H9 (cell line): ENCODE measurements around the gene CPM. TPM values are rescaled to one million over a fixed set of nuclear protein-coding genes. Genes with fewer than 3 reads are reported as not detected.

Experiments
- DNase-seq: peaks from one replicate; pipeline ENCODE4 v3.0.0-alpha.2; 2017
- H2AFZ ChIP-seq: one replicate; pipeline ENCODE4 v1.6.1; 2013; ENCODE audit warnings: mild to moderate bottlenecking, low read length, control low read depth, moderate library complexity
- H2AK5ac ChIP-seq: 2 replicates; pipeline ENCODE4 v1.6.1; 2013; ENCODE audit warnings: low read length, control low read depth, mixed read lengths; ENCODE audit not compliant: insufficient read length
- H2BK120ac ChIP-seq: one replicate; pipeline ENCODE4 v1.6.1; 2013; ENCODE audit warnings: low read depth, mild to moderate bottlenecking, low read length, control low read depth, inconsistent platforms; ENCODE audit not compliant: poor library complexity, severe bottlenecking
- H2BK12ac ChIP-seq: 2 replicates; pipeline ENCODE4 v1.6.1; 2013; ENCODE audit warnings: low read length, control low read depth, mixed read lengths, low read depth; ENCODE audit not compliant: insufficient read length
- H2BK15ac ChIP-seq: 2 replicates; pipeline ENCODE4 v1.6.1; 2013; ENCODE audit warnings: low read depth, low read length, control low read depth
- H2BK20ac ChIP-seq: one replicate; pipeline ENCODE4 v1.6.1; 2013; ENCODE audit warnings: low read depth, mild to moderate bottlenecking, low read length, control low read depth, inconsistent platforms; ENCODE audit not compliant: poor library complexity, severe bottlenecking
- H2BK5ac ChIP-seq: 2 replicates; pipeline ENCODE4 v1.6.1; 2013; ENCODE audit warnings: low read length, control low read depth, mixed read lengths; ENCODE audit not compliant: insufficient read length
- H3K14ac ChIP-seq: 2 replicates; pipeline ENCODE4 v1.6.1; 2013; ENCODE audit warnings: low read length, control low read depth; ENCODE audit not compliant: insufficient read depth
- H3K18ac ChIP-seq: 2 replicates; pipeline ENCODE4 v1.6.1; 2013; ENCODE audit warnings: low read depth, mild to moderate bottlenecking, mixed read lengths, low read length, control low read depth; ENCODE audit not compliant: insufficient read length
- H3K23ac ChIP-seq: 2 replicates; pipeline ENCODE4 v1.6.1; 2013; ENCODE audit warnings: low read length, control low read depth, mixed read lengths, low read depth; ENCODE audit not compliant: insufficient read length
- H3K23me2 ChIP-seq: 2 replicates; pipeline ENCODE4 v1.6.1; 2013; ENCODE audit warnings: low read depth, mild to moderate bottlenecking, mixed read lengths, low read length, control low read depth; ENCODE audit not compliant: insufficient read length, poor library complexity, severe bottlenecking
- H3K27ac ChIP-seq: 2 replicates; pipeline ENCODE4 v1.5.1; 2013; ENCODE audit warnings: low read length, control low read depth, mixed read lengths, low read depth; ENCODE audit not compliant: insufficient read length
- H3K27me3 ChIP-seq: 2 replicates; pipeline ENCODE4 v1.6.1; 2013; ENCODE audit warnings: low read length, control low read depth, inconsistent platforms; ENCODE audit not compliant: insufficient read depth
- H3K4ac ChIP-seq: 2 replicates; pipeline ENCODE4 v1.6.1; 2013; ENCODE audit warnings: low read depth, mild to moderate bottlenecking, control low read depth, inconsistent platforms, low read length, moderate library complexity
- H3K4me1 ChIP-seq: 2 replicates; pipeline ENCODE4 v1.6.1; 2013; ENCODE audit warnings: low read length, control low read depth, inconsistent platforms; ENCODE audit not compliant: insufficient read depth
- H3K4me2 ChIP-seq: 2 replicates; pipeline ENCODE4 v1.6.1; 2013; ENCODE audit warnings: low read length, control low read depth, mixed read lengths; ENCODE audit not compliant: insufficient read length, insufficient read depth
- H3K56ac ChIP-seq: 2 replicates; pipeline ENCODE4 v1.6.1; 2013; ENCODE audit warnings: low read depth, mild to moderate bottlenecking, mixed read lengths, low read length, control low read depth; ENCODE audit not compliant: insufficient read length
- H3K79me1 ChIP-seq: 2 replicates; pipeline ENCODE4 v1.6.1; 2013; ENCODE audit warnings: low read depth, mild to moderate bottlenecking, moderate library complexity, low read length, control low read depth, inconsistent platforms; ENCODE audit not compliant: insufficient read depth, poor library complexity, severe bottlenecking
- H3K79me2 ChIP-seq: 2 replicates; pipeline ENCODE4 v1.6.1; 2013; ENCODE audit warnings: low read length, control low read depth, inconsistent platforms; ENCODE audit not compliant: insufficient read depth
- H3K9ac ChIP-seq: 2 replicates; pipeline ENCODE4 v1.6.1; 2013; ENCODE audit warnings: low read length, control low read depth, mixed read lengths; ENCODE audit not compliant: insufficient read length; ENCODE audit errors: extremely low read depth
- H3K9me3 ChIP-seq: one replicate; pipeline ENCODE4 v1.6.1; 2013; ENCODE audit warnings: low read depth, low read length, inconsistent platforms; ENCODE audit not compliant: control insufficient read depth
- H3T11ph ChIP-seq: one replicate; pipeline ENCODE4 v1.6.1; 2013; ENCODE audit warnings: mild to moderate bottlenecking, low read length, control low read depth, inconsistent platforms
- H4K20me1 ChIP-seq: one replicate; pipeline ENCODE4 v1.6.1; 2013; ENCODE audit not compliant: control insufficient read depth, insufficient read length, insufficient read depth
- H4K5ac ChIP-seq: 2 replicates; pipeline ENCODE4 v1.6.1; 2013; ENCODE audit warnings: low read depth, mild to moderate bottlenecking, mixed read lengths, low read length, control low read depth; ENCODE audit not compliant: insufficient read length
- H4K8ac ChIP-seq: replicated peaks from 2 replicates; pipeline ENCODE4 v1.6.1; 2013; ENCODE audit warnings: low read length, control low read depth, mixed read lengths, low read depth; ENCODE audit not compliant: insufficient read length
- H4K91ac ChIP-seq: 2 replicates; pipeline ENCODE4 v1.6.1; 2013; ENCODE audit warnings: low read depth, mild to moderate bottlenecking, moderate library complexity, mixed read lengths, low read length, control low read depth; ENCODE audit not compliant: insufficient read length
- H3K27ac Mint-ChIP-seq, 3 experiments: 2 replicates in 2 of 3; 3 replicates in 1 of 3; pipeline ENCODE4 v1.8.0; 2020 to 2021; ENCODE audit warnings: mixed read lengths in 3 of 3, mild to moderate bottlenecking in 1 of 3, moderate library complexity in 1 of 3
- H3K27me3 Mint-ChIP-seq: 2 replicates; pipeline ENCODE4 v1.8.0; 2021; ENCODE audit warnings: low read depth, mild to moderate bottlenecking, moderate library complexity, mixed read lengths
- H3K36me3 Mint-ChIP-seq, 3 experiments: 2 replicates in 2 of 3; 3 replicates in 1 of 3; pipeline ENCODE4 v1.8.0; 2020 to 2021; ENCODE audit warnings: low read depth in 3 of 3, mixed read lengths in 3 of 3; ENCODE audit not compliant: insufficient read depth in 1 of 3
- H3K4me1 Mint-ChIP-seq, 2 experiments: 2 replicates each; pipeline ENCODE4 v1.8.0; 2020; ENCODE audit warnings: mixed read lengths in 2 of 2
- H3K4me3 Mint-ChIP-seq, 2 experiments: 2 replicates in 1 of 2; 3 replicates in 1 of 2; pipeline ENCODE4 v1.8.0; 2020 to 2021; ENCODE audit warnings: mild to moderate bottlenecking in 2 of 2, mixed read lengths in 2 of 2, moderate library complexity in 1 of 2
- H3K9me3 Mint-ChIP-seq, 2 experiments: 2 replicates in 1 of 2; 3 replicates in 1 of 2; pipeline ENCODE4 v1.8.0; 2020; ENCODE audit warnings: mild to moderate bottlenecking in 2 of 2, mixed read lengths in 2 of 2, moderate library complexity in 1 of 2
- CTCF ChIP-seq: fragments of 200-600 bp; sonication (generic); conservative IDR thresholded peaks from 3 replicates; pipeline ENCODE4 v1.8.0; 2021; ENCODE audit warnings: antibody characterized with exemption, mild to moderate bottlenecking
- WGBS: extraction: QIAGEN DNeasy Blood & Tissue Kit; methylation state at CpG from one replicate; pipeline ENCODE4 v1.1.7; 2013; ENCODE audit warnings: missing lambda C conversion rate, low lambda C conversion rate, mixed read lengths; ENCODE audit not compliant: insufficient read length; ENCODE audit errors: extremely low coverage; 5-methylcytosine and 5-hydroxymethylcytosine counted together
- total RNA-seq: library from RNA; stranded (reverse); gene quantifications from 2 replicates; pipeline ENCODE4 v1.2.1, GENCODE V29; 2021

Gene CPM
- total RNA-seq, 1 experiment from 2014 or later, result 1.2 TPM

GRCh38 chr12:68945255-68945654, 12.3 kb upstream of the CPM start:
- Histone ChIP-seq H2BK120ac (no peak overlapping the region), H4K20me1 (no peaks in the 10 kb centered on the region), H4K91ac (no peak overlapping the region), H2AK5ac (no peak overlapping the region), H2BK5ac (no peak overlapping the region), H3K14ac (no peak overlapping the region), H3K9ac (no peak overlapping the region), H3K79me2 (no peaks in the 10 kb centered on the region), H2AFZ (no peak overlapping the region), H3K27ac (no peak overlapping the region), H3K4me2 (no peak overlapping the region), H3K27me3 (no peaks in the 10 kb centered on the region), H3K4ac (no peak overlapping the region), H3K56ac (no peak overlapping the region), H3K79me1 (no peaks in the 10 kb centered on the region), H4K8ac (no peak overlapping the region), H3K23ac (no peak overlapping the region), H3K18ac (no peak overlapping the region), H3T11ph (no peak overlapping the region), H4K5ac (no peak overlapping the region), H2BK20ac (no peak overlapping the region), H2BK15ac (no peak overlapping the region), H3K23me2 (no peaks in the 10 kb centered on the region), H2BK12ac (no peak overlapping the region), H3K4me1 (no peaks in the 10 kb centered on the region), H3K9me3 (no peaks in the 10 kb centered on the region)
- Mint-ChIP-seq H3K4me1 (no peaks in the 10 kb centered on the region; a peak in 1 of 4 replicates), H3K27ac (no peak overlapping the region), H3K36me3 (no peaks in the 10 kb centered on the region), H3K9me3 (no peaks in the 10 kb centered on the region), H3K27me3 (no peaks in the 10 kb centered on the region; the same call in 1 of the 2 replicates), H3K4me3 (no peak overlapping the region)
- no peak for TF ChIP-seq CTCF
- DNase-seq, result no peak
- no CpG with 5 or more reads among the region's 2 CpGs for WGBS
